ENCODE measurements around the gene ARID5A. TPM values are rescaled to one million over a fixed set of nuclear protein-coding genes. Genes with fewer than 3 reads are reported as not detected.

ARID5A gene
- total RNA-seq, 1 experiment from 2014 or later: 7.3 TPM

DNA sequence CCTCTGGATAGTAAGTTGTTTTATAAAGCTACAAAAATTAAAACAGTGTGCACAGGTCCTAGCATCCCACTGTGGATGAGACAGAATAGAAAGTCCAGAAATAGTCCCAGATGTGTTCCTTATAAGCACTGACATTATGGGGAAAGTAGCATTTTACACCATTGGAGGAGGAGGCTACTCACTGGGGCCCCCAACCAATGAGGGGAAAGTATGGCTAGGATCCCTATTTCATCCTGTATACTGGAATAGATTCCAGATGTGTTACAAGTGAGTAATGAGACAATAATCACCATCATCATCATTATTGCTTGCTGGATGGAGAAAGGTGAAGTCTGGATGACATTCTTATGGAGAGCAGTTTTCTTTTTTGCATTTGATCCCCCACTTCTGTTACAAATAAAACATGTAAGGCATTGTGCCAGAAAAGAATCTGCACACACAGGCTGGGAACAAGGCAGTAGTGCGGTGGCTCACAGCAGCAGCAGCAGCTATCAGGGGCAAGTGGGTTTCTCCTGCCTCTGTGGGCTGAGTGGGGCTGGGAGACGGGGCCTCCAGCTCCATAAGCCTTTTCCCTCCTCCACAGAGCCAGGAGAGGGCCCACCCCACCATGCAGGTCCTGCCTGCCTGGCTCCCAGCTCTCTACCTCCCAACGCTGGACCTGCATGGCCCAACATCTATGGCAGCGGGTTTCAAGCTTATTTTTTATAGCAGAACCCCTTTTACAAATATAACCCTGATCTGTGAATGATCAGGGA lies 5.0 kb downstream of the ARID5A start:
- DNase-seq (ENCODE audit: low spot score): no peak
- Histone ChIP-seq H3K9me3 (ENCODE audit: low read depth, low read length, poor library complexity, severe bottlenecking) (no peaks in the 10 kb centered on the region), H3K4me3 (ENCODE audit: low read depth, low read length, poor library complexity, severe bottlenecking) (no peak overlapping the region), H3K27me3 (replicated peaks; ENCODE audit: insufficient read depth, low read depth, low read length, poor library complexity) (no peaks in the 10 kb centered on the region), H3K27ac (ENCODE audit: low read depth, low read length, poor library complexity, severe bottlenecking) (no peak overlapping the region), H3K36me3 (ENCODE audit: insufficient read depth, low read length, poor library complexity, severe bottlenecking) (no peaks in the 10 kb centered on the region), H3K4me1 (ENCODE audit: insufficient read depth, low read length, poor library complexity, severe bottlenecking) (peaks cover 16% of the 10 kb centered on the region)
- intact Hi-C loops (cut with micrococcal nuclease; ENCODE audit: unreplicated experiment): no loop called here
- no TSS peak for BruUV-seq (replicated peaks)
- ChIA-PET POLR2A (ENCODE audit: low non-redundant PET) (interaction anchor here (0.6 kb wide), 1 partner anchor 1939 kb away, joined by 6 read pairs; no protein-coding TSS in a partner anchor), CTCF (no interaction called here)
- no peak for TF ChIP-seq EZH2 (IDR thresholded peaks at IDR 0.05; ENCODE audit: borderline replicate concordance, low read depth, low read length, poor library complexity, severe bottlenecking)
- TF ChIP-seq, protein P1, sequence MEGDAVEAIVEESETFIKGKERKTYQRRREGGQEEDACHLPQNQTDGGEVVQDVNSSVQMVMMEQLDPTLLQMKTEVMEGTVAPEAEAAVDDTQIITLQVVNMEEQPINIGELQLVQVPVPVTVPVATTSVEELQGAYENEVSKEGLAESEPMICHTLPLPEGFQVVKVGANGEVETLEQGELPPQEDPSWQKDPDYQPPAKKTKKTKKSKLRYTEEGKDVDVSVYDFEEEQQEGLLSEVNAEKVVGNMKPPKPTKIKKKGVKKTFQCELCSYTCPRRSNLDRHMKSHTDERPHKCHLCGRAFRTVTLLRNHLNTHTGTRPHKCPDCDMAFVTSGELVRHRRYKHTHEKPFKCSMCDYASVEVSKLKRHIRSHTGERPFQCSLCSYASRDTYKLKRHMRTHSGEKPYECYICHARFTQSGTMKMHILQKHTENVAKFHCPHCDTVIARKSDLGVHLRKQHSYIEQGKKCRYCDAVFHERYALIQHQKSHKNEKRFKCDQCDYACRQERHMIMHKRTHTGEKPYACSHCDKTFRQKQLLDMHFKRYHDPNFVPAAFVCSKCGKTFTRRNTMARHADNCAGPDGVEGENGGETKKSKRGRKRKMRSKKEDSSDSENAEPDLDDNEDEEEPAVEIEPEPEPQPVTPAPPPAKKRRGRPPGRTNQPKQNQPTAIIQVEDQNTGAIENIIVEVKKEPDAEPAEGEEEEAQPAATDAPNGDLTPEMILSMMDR (conservative IDR thresholded peaks at IDR 0.05; ENCODE audit: low read depth, low read length): no peak

DNA sequence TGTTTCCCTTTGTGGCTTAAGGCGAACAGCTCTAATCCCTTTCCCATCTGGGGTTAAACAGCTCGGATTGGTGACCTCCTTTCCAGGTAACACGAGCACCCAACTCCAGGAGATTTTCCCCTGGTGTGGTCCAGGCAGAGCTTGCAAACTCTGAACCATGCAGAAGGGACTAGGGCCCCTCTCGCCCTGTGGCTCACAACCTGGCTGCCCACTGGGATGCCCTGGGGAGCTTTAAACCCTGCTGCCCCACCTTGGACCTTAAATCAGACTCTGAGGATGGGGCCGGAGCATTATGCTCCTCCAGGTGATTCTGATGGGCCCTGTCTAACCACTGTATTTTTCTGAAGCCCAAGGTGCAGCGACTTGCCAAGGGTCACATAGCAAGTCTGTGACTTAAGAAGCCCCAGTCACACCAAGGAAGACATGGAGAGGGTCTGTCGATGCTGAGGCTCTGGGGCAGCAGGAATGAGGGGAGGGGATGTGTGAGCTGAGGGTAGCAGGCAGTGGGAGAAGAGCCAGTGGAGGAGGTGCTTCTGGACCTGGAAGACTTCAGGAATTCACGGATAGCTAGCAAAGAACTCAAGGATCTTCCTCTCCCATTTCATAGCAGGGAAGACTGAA lies 5.9 kb downstream of the ARID5A start:
- CTCF ChIA-PET: no interaction called here
- Histone ChIP-seq H3K4me1 (ENCODE audit: insufficient read depth, low read length, poor library complexity, severe bottlenecking) (peaks cover 15% of the 10 kb centered on the region), H3K4me3 (ENCODE audit: low read depth, low read length, poor library complexity, severe bottlenecking) (no peak overlapping the region), H3K27ac (ENCODE audit: low read depth, low read length, poor library complexity, severe bottlenecking) (no peak overlapping the region), H3K27me3 (replicated peaks; ENCODE audit: insufficient read depth, low read depth, low read length, poor library complexity) (no peaks in the 10 kb centered on the region), H3K9me3 (ENCODE audit: low read depth, low read length, poor library complexity, severe bottlenecking) (no peaks in the 10 kb centered on the region), H3K36me3 (ENCODE audit: insufficient read depth, low read length, poor library complexity, severe bottlenecking) (no peaks in the 10 kb centered on the region)
- intact Hi-C loops (cut with micrococcal nuclease; ENCODE audit: unreplicated experiment): no loop called here
- no peak for DNase-seq (ENCODE audit: low spot score)
- POLR2A ChIA-PET (ENCODE audit: low non-redundant PET): no interaction called here
- TF ChIP-seq, protein P1 (conservative IDR thresholded peaks at IDR 0.05; ENCODE audit: low read depth, low read length): no peak
- TF ChIP-seq EZH2 (IDR thresholded peaks at IDR 0.05; ENCODE audit: borderline replicate concordance, low read depth, low read length, poor library complexity, severe bottlenecking): no peak
- no TSS peak for BruUV-seq (replicated peaks)

DNA sequence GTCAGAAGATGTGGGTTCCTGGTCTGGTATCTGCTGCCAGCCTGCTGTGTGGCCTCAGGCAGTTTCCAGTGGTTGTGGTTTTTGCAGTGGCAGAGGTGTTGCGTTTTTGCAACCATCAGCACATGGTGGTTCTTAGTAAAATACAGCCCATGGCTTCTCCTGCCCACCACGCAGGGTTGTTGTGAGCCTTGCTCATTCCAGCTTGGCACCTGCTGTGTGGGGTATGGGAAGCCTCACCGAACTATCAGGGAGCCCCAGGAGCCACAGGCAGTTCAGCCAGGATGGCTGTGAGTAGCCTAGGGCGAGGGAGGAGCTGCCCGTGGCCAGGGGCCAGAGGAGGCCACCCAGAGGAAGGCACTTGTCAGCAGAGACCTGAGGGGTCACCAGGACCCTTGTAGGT lies 9.8 kb downstream of the ARID5A start:
- no peak for TF ChIP-seq EZH2 (IDR thresholded peaks at IDR 0.05; ENCODE audit: borderline replicate concordance, low read depth, low read length, poor library complexity, severe bottlenecking)
- TF ChIP-seq, protein P1 (conservative IDR thresholded peaks at IDR 0.05; ENCODE audit: low read depth, low read length): no peak
- no peak for DNase-seq (ENCODE audit: low spot score)
- Histone ChIP-seq H3K36me3 (ENCODE audit: insufficient read depth, low read length, poor library complexity, severe bottlenecking) (no peaks in the 10 kb centered on the region), H3K27ac (ENCODE audit: low read depth, low read length, poor library complexity, severe bottlenecking) (no peak overlapping the region), H3K4me3 (ENCODE audit: low read depth, low read length, poor library complexity, severe bottlenecking) (no peak overlapping the region), H3K27me3 (replicated peaks; ENCODE audit: insufficient read depth, low read depth, low read length, poor library complexity) (no peaks in the 10 kb centered on the region), H3K4me1 (ENCODE audit: insufficient read depth, low read length, poor library complexity, severe bottlenecking) (no peaks in the 10 kb centered on the region), H3K9me3 (ENCODE audit: low read depth, low read length, poor library complexity, severe bottlenecking) (no peaks in the 10 kb centered on the region)
- ChIA-PET CTCF (no interaction called here), POLR2A (ENCODE audit: low non-redundant PET) (no interaction called here)
- BruUV-seq (replicated peaks): no TSS peak
- intact Hi-C loops (cut with micrococcal nuclease; ENCODE audit: unreplicated experiment): no loop called here
